Measurements from ENCODE around the gene CD101. TPM values are rescaled to one million over a fixed set of nuclear protein-coding genes. Genes with fewer than 3 reads are reported as not detected.

The CD101 gene
- polyA plus RNA-seq, 3 donors: 27.2 to 101 (median 54.7) TPM

- TF ChIP-seq, protein P1, sequence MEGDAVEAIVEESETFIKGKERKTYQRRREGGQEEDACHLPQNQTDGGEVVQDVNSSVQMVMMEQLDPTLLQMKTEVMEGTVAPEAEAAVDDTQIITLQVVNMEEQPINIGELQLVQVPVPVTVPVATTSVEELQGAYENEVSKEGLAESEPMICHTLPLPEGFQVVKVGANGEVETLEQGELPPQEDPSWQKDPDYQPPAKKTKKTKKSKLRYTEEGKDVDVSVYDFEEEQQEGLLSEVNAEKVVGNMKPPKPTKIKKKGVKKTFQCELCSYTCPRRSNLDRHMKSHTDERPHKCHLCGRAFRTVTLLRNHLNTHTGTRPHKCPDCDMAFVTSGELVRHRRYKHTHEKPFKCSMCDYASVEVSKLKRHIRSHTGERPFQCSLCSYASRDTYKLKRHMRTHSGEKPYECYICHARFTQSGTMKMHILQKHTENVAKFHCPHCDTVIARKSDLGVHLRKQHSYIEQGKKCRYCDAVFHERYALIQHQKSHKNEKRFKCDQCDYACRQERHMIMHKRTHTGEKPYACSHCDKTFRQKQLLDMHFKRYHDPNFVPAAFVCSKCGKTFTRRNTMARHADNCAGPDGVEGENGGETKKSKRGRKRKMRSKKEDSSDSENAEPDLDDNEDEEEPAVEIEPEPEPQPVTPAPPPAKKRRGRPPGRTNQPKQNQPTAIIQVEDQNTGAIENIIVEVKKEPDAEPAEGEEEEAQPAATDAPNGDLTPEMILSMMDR (IDR thresholded peaks at IDR 0.05): no peak
- no peak overlapping the region for H3K4me2 ChIP-seq (replicated peaks; ENCODE audit: extremely low read depth, low read length, poor library complexity, severe bottlenecking)
- no peaks in the 10 kb centered on the region for H4K20me1 ChIP-seq (ENCODE audit: insufficient read depth, low read length)
- H3K36me3 Mint-ChIP-seq: peaks cover 86 to 87% of the 10 kb centered on the region in 2 donors
- no peaks in the 10 kb centered on the region for H3K27me3 Mint-ChIP-seq (ENCODE audit: low read depth in 3 of 3)
- H3K9ac ChIP-seq (ENCODE audit: insufficient read depth, low read length, poor library complexity, severe bottlenecking): no peak overlapping the region
- no peak for DNase-seq
- H2AFZ ChIP-seq (ENCODE audit: insufficient read depth, low read depth, low read length, poor library complexity, severe bottlenecking): no peak overlapping the region
- H3K4me3 ChIP-seq (replicated peaks in 1 of 3; ENCODE audit: low read depth in 2 of 3, low read length in 3 of 3): no peak overlapping the region
- no peaks in the 10 kb centered on the region for H3K27me3 ChIP-seq (ENCODE audit: control insufficient read depth in 2 of 2, insufficient read depth in 2 of 2, low read length in 2 of 2)
- intact Hi-C loops (cut with micrococcal nuclease): no loop called here
- H3K4me3 Mint-ChIP-seq: no peak overlapping the region
- no peaks in the 10 kb centered on the region for H3K4me1 ChIP-seq (ENCODE audit: control insufficient read depth in 1 of 2, insufficient read depth in 2 of 2, low read length in 2 of 2)
- WGBS (ENCODE audit: insufficient coverage): no CpG with 5 or more reads among the region's 3 CpGs
- no peaks in the 10 kb centered on the region for H3K9me3 ChIP-seq (replicated peaks in 1 of 2; ENCODE audit: control insufficient read depth in 1 of 2, insufficient read depth in 1 of 2, low read length in 2 of 2)
- no peaks in the 10 kb centered on the region for H3K4me1 Mint-ChIP-seq
- H3K27ac ChIP-seq (ENCODE audit: low read depth in 1 of 2, low read length in 2 of 2): no peak overlapping the region
- H3K9me3 Mint-ChIP-seq: no peaks in the 10 kb centered on the region
- peaks cover 14 to 81% of the 10 kb centered on the region in 2 donors for H3K36me3 ChIP-seq (replicated peaks in 1 of 2; ENCODE audit: control insufficient read depth in 1 of 2, insufficient read depth in 2 of 2, low read length in 2 of 2)
- no peaks in the 10 kb centered on the region for H3K79me2 ChIP-seq (ENCODE audit: insufficient read depth, low read length)
- no peak overlapping the region for H3K27ac Mint-ChIP-seq
Observed at GRCh38 chr1:117022114-117022513, 20.6 kb downstream of the CD101 start.

GRCh38 chr1:117025568-117025967 is 24.0 kb downstream of the CD101 start:
- Histone ChIP-seq H4K20me1 (ENCODE audit: insufficient read depth, low read length) (no peaks in the 10 kb centered on the region), H3K36me3 (replicated peaks in 1 of 2; ENCODE audit: control insufficient read depth in 1 of 2, insufficient read depth in 2 of 2, low read length in 2 of 2) (peaks cover 6 to 60% of the 10 kb centered on the region in 2 donors), H2AFZ (ENCODE audit: insufficient read depth, low read depth, low read length, poor library complexity, severe bottlenecking) (no peak overlapping the region), H3K27ac (ENCODE audit: low read depth in 1 of 2, low read length in 2 of 2) (no peak overlapping the region), H3K4me3 (replicated peaks in 1 of 3; ENCODE audit: low read depth in 2 of 3, low read length in 3 of 3) (no peak overlapping the region), H3K79me2 (ENCODE audit: insufficient read depth, low read length) (no peaks in the 10 kb centered on the region), H3K27me3 (ENCODE audit: control insufficient read depth in 2 of 2, insufficient read depth in 2 of 2, low read length in 2 of 2) (no peaks in the 10 kb centered on the region), H3K9me3 (replicated peaks in 1 of 2; ENCODE audit: control insufficient read depth in 1 of 2, insufficient read depth in 1 of 2, low read length in 2 of 2) (no peaks in the 10 kb centered on the region), H3K9ac (ENCODE audit: insufficient read depth, low read length, poor library complexity, severe bottlenecking) (no peak overlapping the region), H3K4me1 (ENCODE audit: control insufficient read depth in 1 of 2, insufficient read depth in 2 of 2, low read length in 2 of 2) (no peaks in the 10 kb centered on the region), H3K4me2 (replicated peaks; ENCODE audit: extremely low read depth, low read length, poor library complexity, severe bottlenecking) (no peak overlapping the region)
- TF ChIP-seq, protein P1 (IDR thresholded peaks at IDR 0.05): no peak
- intact Hi-C loops (cut with micrococcal nuclease): no loop called here
- Mint-ChIP-seq H3K36me3 (peaks cover 57 to 58% of the 10 kb centered on the region in 2 donors), H3K27me3 (ENCODE audit: low read depth in 3 of 3) (no peaks in the 10 kb centered on the region), H3K4me1 (no peaks in the 10 kb centered on the region), H3K9me3 (peaks cover 0 to 2% (median 0%) of the 10 kb centered on the region in 7 donors), H3K4me3 (no peak overlapping the region), H3K27ac (no peak overlapping the region)
- WGBS (ENCODE audit: insufficient coverage): 97% methylated on average over 6 of the region's 7 CpGs
- no peak for DNase-seq

Data from CD14-positive monocyte (primary cell).